8988T (cell line): ENCODE results near the gene GAREM2.

ENCODE experiments used
- DNase-seq: peaks from one replicate; pipeline ENCODE4 v3.0.0; 2011

The GAREM2 gene

GRCh38 chr2:26170795-26171194 is 2.1 kb upstream of the GAREM2 start:
- DNase-seq, result no peak

DNA sequence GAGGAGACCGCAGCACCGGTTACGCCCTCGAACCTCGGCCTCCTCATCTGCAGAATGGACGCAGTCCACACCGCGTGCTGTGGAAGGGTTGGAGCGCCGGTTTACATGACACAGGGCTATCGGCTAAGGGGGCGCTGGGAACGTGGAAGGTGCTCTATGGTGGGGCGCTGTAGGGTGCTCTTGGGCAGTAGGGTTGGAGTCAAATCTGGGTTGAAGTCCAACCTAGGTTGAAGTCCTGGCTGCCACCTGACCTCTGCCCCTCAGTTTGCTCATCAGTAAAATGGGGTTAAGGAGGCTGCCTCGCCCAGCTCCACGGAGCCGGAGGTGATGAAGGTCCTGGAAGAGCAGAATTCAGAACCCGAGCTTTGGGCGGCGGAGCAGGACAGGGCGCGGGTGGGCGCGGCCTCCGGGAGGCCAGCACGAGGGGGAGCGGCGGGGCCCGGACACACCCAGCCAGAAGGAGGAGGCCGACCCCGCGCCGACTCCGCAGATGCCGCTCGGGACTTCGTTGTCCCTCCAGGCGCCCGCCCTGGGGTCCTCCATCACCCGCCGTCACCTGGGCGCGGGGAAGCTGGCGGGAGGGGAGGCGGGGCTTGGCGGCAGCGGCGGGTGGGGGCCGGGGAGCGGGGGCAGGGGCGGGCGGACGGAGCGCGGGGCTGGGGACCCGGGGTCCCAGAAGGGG is 558 bp upstream of the GAREM2 start:
- DNase-seq, result peak; percentile 57

DNA sequence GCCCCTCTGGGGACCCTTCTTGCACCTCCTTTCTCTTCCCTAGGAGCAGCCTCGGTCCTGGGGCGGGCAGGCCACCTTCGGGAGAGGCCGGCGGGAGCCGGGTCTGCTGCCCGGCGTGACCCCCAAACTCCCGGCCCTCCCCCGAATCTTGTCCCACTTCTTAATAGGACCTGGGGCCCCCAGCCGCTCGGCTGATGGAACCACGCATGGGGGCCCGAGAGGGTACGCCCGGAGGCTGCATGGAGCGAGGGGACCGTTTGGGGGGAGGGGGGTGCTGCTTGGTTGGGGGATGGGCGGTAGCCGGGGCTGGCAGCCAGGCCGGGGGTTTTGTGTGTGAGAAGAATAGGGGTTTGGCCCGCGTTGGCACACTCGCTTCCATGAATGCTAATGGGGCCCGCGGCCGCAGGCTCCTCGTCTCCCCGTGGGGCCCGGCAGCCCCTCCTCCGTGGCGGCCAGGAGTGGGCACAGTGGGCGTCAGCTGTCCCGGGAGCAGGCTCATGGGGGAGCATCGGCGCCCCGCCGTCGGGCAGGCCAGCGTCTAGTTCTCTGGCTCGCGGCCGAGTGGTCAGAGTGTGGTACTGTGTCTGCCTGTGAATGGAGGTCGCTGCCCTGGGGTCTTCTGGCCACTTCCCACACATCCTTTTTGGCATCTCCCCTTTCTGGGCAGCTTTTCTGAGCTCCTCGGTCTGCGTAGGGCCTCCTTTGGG is 1.0 kb downstream of the GAREM2 start:
- DNase-seq, result peak; percentile 35

DNA sequence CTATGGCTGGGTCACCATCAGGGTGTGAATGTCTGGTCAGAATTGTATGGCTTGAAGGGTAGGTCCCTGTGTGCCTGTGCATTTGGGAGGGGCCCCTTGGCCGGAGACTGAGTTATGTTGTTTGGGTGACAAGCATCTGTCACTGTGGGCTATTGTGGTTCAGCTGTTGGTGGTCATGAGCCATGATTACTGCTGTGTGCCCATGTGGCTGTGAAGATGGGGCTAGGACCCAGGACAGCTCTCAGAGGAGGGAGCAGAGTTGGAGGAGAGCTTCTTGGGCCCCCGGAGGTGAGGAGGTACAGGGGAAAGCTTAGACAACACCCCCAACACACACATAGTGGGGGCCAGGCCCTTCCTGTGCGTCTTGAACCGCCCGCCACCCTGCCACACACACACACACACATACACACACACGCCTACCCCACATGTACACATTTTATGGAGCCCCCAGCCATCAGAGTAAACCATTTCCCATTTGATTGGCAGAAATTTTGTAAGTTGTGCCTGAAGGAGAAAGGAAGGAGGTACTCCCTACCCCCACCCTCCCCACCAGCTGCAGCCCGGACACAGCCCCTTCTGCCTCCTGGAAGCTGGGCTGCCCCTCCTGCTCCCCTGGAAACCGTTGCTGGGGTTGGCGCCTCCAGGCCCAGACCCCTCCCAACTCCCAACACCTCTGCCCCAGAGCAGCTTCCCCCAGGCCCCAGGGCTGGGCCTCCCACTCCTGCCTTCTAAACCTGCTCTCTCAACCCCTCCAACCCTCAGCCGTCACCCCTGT is 2.0 kb downstream of the GAREM2 start:
- DNase-seq, result peak; percentile 31

DNA sequence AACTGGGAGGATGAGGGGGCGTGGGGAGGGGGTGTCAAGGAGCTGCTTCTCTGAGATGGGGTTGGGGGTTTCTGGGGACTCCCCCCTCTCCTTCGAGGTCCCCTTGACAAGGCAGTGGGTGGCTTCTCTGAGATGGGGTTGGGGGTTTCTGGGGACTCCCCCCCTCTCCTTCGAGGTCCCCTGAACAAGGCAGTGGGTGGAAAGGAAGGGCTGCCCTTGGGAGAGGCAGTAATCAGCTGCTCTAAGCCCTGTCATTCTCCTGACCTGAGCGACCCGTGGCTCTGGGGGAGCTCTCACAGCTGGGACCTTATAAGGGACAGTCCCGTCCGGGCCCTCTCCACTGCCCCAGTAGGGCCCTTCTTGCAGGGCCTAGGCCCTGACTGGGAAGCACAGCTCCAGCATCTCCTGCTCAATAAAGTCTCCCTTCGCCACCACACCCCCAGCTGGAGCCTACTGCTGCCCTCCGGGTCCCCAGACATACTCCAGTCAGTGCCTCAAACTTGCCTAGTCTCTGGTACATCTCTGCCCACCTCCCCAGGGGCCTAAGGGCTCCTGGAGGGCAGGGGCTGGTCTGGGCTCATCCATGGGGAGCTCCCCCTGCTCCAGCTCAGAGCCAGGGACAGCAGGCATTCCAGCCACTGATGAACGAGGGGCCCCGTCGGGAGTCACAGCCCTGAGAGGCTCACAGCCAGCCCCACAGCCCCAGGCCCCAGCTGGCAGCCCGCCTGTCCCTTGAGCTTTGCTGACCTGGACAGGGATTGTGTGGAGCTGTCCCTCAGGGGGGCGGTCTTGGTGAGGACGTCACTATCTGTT is 2.8 kb downstream of the GAREM2 start:
- DNase-seq, result peak; percentile 45

GRCh38 chr2:26176279-26176615 is 3.4 kb downstream of the GAREM2 start:
- peak; percentile 33 for DNase-seq

- DNase-seq, result peak; percentile 38
Observed at GRCh38 chr2:26177122-26177521, 4.2 kb downstream of the GAREM2 start.

DNA sequence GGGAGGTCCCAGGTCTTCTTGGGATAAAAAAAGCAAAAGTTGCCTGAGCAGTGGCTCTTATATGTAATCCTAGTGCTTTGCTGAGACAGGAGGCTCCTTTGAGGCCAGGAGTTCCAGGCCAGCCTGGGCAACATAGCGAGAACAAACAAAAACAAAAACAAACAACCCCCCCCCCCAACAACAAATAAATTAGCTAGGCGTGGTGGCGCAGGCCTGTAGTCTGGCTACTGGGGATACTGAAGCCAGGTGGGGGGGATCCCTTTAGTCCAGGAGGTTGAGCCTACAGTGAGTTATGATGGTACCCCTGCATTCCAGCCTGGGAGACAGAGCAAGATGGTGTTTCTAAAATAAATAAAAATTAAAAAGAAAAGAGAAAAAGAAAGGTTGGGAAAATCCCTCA is 5.4 kb downstream of the GAREM2 start:
- DNase-seq, result no peak

- DNase-seq, result peak; percentile 72
Observed at GRCh38 chr2:26178746-26179436, 6.0 kb downstream of the GAREM2 start.

DNA sequence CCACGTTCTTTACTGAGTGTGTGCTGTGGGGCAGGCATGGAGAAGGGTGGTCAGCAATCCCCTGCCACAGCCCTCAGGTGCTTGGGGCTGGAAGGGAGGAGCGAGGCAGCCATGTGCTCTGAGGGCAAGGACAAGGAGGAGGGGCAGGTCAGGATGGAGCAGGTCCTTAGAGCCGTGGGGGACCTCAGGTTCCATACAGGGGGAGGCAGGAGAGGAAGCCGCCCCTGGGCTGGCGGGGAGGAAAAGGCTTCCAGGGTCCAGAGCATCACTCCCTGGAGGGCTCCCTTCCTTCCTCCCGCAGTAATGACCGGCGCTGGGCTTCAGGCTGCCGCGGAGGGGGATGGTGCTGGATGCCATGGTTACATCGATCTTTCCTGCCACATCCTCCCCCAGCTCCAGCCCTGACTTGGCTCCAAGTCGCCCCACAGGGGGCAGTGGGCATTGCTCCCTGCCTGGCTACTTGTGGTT is 6.6 kb downstream of the GAREM2 start:
- DNase-seq, result peak; percentile 33

GRCh38 chr2:26182441-26182840 is 9.6 kb downstream of the GAREM2 start:
- DNase-seq, result peak; percentile 36

DNA sequence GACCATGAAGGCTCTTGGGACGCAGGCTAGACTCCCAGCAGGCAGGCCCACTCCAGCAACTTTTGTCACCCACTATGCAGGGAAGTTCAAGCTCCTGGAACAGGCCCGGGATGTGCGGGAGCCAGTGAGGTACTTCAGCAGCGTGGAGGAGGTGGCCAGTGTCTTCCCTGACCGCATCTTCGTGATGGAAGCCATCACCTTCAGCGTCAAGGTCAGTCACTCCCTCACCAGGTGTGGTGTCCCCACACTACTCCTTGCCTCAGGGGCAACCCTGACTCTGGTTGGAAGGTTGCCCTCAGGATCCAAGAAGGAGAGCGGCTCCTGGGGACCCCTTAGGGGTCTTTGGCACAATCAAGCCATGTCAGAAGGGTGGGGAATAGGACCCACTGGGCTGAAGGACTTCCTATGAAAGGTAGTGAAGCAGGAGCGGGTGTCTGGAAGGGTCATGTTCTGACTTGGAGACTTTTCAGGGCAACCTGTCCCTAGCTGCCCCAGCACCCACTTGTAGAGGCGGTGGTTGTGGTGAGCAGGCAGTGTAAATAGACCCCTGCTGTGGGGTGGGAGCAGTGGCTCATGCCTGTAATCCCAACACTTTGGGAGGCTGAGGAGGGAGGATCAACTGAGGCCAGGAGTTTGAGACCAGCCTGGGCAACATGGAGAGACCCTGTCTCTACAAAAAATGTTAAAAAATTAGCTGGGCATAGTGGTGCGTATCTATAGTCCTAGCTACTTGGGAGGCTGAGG is 10.2 kb downstream of the GAREM2 start:
- DNase-seq, result no peak

DNA sequence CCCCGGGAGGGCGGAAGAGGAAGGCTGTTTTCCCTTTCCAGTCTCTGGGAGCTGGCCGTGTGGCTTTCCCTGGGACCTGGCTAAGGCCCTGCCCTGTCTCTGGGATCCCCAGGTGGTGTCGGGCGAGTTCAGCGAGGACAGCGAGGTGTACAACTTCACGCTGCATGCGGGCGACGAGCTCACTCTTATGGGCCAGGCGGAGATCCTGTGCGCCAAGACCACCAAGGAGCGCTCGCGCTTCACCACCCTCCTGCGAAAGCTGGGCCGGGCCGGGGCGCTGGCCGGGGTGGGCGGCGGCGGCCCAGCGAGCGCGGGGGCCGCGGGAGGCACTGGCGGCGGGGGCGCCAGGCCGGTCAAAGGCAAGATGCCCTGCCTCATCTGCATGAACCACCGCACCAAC is 11.2 kb downstream of the GAREM2 start:
- DNase-seq, result peak; percentile 27

DNA sequence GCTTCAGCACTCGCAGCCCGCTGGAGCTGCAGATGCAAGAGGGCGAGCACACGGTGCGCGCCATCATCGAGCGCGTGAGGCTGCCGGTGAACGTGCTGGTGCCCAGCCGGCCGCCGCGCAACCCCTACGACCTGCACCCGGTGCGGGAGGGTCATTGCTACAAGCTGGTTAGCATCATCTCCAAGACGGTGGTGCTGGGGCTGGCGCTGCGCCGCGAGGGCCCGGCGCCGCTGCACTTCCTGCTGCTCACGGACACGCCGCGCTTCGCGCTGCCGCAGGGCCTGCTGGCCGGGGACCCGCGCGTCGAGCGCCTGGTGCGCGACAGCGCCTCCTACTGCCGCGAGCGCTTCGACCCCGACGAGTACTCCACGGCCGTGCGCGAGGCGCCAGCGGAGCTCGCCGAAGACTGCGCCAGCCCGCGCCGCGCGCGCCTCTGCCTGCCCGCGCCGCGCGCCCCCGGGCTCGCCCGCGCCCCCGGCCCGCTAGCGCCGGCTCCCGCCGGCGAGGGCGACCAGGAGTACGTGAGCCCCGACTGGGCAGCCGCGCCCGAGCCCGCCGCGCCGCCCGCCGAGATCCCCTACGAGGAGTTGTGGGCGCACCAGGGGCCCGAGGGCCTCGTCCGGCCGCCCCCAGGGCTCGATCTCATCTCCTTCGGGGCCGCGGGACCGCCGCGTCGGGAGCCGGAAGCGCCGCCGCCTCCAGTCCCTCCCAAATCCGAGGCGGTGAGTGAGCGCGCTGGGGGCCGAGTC is 11.8 kb downstream of the GAREM2 start:
- DNase-seq, result peak; percentile 99

DNA sequence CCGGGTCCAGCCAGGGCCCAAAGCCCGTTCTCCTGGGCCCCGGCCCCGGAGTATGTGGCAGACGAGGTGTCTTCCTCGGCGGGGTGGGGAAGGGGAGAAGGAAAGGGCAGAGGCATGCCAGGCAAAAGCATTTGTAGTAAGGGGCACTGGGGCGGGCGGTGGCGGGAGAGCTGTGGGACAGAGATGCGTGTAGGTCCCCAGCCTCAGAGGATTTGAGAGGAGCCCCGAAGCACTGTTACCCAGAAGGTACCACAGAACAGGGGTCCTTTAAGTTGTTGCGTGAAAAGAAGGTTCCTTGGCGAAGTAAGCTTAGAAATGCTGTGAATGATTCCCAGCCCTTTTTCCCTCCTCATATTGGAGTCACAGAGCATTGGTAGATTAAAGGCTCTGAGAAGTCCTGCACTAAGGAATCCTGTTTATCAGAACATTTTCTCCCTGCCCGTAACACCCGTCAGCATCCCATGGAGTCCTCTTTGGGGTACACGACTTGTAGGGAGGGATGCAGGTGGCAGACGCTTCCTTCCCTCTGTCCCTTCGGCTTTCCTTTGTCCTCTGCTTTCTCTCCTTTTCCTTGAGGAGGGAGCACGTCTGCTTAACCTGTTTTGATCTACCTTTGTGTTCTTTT is 12.5 kb downstream of the GAREM2 start:
- DNase-seq, result no peak

GRCh38 chr2:26185954-26186770 is 13.3 kb downstream of the GAREM2 start:
- DNase-seq, result peak; percentile 32

DNA sequence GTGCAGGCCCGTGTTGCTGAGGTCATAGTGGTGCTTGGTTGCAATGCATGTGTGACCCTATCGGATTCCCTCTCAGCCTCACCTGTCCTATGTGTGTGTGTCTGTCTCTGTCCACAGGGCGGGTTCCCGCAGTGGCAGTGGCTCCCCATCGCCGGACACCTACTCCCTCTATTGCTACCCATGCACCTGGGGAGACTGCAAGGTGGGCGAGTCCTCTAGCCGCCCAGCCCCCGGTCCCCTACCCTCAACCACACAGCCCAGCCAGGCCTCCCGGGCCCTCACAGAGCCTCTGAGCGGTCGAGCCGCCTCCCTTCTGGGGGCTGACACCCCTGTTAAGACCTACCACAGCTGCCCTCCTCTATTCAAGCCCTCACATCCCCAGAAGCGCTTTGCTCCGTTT is 14.2 kb downstream of the GAREM2 start:
- no peak for DNase-seq

GRCh38 chr2:26187537-26188104 is 14.7 kb downstream of the GAREM2 start:
- DNase-seq, result no peak

- no peak for DNase-seq
Observed at GRCh38 chr2:26189123-26189522, 16.2 kb downstream of the GAREM2 start.
